HG03342 (cell line): ENCODE measurements around the gene NKD1.
"Not testable (repeated sequence)": the region's sequence is repeated elsewhere in the genome, so short reads cannot be mapped to it uniquely, and the experiment has no call there.

ENCODE experiments used
- ATAC-seq: cut with Tn5 transposase; IDR thresholded peaks from one replicate; pipeline ENCODE4 v1.9.1; 2021; ENCODE audit warnings: mild to moderate bottlenecking, moderate library complexity; ENCODE audit not compliant: unreplicated experiment

The NKD1 gene, protein sequence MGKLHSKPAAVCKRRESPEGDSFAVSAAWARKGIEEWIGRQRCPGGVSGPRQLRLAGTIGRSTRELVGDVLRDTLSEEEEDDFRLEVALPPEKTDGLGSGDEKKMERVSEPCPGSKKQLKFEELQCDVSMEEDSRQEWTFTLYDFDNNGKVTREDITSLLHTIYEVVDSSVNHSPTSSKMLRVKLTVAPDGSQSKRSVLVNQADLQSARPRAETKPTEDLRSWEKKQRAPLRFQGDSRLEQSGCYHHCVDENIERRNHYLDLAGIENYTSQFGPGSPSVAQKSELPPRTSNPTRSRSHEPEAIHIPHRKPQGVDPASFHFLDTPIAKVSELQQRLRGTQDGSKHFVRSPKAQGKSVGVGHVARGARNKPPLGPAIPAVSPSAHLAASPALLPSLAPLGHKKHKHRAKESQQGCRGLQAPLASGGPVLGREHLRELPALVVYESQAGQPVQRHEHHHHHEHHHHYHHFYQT

DNA sequence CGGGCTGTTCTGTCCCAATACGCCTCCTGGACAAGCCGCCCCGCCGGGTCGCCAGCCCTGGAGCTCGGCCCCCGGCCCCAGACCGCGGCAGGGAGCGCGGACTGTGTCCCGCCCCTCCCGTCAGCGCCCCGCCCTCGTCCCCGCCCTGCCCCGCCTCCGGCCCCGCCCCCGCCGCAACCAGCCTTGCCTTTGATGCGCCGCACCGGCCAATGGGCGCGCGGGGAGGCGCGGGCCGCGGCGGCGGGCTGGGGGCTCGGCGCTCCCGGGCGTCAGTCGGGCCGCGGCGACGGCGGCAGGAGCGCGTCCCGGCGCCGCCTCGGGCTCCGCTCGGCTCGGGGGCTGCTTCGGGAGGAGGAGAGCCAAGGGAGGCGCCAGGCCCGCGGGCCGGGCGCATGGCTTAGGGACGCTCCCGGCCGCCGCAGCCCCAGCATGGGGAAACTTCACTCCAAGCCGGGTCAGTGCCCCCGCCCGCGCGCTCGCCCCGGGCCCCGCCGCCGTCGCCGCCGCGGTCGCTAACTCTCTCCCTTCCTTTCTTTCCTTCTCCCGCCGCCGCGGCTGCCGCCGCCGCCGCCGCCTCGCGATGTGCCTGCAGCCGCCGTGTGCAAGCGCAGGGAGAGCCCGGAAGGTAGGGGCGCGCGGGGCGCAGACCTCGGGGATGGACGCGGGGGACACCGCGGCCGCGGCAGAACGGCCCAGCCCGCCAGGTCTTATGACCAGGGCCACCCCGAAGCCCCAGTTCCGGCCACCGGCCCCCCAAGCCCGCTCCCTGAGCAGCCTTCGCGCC is at the start of gene NKD1:
Gene NKD1, plus strand, starts transcription at position 272 of the 784 bp plus-strand sequence. Its CDS starts 158 bp downstream, at position 430.
- ATAC-seq, result peak; percentile 69

DNA sequence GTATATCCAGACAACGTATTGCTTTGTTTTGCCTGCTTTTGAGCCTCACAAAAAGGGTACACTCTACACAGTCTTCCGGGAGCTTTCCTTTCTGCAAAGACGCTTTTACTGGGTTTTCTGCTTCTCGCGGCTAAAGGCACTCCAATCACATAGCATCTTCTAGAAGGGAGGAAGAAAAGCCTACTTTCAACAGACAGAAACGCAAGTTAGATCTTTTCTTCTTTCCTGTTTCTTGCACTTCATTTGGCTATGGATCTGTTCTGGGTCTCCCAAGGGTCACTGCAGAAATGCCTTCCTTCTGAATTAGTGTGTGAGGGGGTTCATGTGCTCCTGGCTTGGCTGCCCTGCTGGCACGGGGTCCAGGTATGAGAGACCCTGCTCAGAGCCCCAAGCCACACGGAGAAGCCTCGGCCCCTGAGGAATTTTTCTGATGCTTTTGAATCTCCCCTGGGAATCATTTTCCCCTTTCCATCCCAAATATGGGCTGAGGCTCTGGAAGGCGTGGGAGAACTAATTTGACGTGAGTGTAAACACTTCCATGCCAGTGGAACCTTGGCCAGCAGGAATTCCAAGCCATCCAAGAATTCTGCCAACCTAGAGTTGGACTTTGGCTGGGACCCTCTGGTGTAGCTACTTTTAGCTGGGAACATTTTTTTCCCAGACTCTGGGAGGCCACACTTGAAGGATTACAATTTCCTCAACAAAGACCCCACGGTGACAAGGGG is 49.6 kb upstream of the NKD1 start:
- ATAC-seq, result no peak

DNA sequence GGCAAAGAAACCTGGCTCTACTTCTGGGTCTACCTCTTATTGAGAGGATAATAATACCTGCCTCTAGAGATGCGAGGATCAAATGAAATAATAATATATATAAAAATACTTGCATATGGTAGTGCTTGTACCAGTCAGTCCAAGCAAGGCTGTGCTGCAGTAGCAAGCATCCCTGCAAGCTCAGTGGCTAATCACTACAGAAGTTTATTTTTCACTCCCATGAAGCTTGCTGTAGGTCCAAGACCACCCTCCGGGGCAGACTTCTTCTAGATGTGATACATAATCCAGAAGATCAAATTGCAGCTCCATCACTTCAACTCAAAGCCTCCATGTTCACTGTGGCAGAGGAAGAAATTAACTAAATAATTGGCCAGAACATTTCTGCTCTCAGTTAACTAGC is 48.9 kb upstream of the NKD1 start:
- ATAC-seq, result no peak

DNA sequence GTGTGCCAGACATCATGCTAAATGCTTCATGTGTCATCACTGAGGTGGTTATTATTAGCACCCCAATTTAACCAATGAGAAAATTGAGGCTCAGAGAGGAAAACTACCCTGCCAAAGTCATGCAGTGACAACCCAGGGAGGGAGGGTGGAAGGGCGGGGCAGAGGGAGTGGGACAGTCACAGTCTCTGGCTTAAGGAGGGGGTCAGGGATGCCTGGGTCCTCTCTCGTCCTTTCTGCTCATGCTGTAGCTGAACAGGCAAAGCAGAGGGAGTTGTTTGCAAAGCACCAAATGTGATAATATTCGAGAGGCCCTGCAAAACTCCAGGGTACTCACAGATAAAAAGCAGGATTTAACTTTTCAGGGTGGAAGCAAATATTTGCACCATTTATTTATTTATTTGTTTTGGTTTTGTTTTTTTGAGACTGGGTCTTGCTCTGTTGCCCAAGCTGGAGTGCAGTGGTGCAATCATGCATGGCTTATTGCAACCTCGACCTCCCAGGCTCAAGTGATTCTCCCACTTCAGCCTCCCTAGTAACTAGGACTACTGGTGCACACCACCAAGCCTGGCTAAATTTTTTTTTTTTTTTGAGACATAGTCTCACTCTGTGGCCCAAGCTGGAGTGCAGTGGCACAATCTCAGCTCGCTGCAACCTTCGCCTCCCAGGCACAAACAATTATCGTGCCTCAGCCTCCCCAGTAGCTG is 47.9 kb upstream of the NKD1 start:
- ATAC-seq, result no peak

DNA sequence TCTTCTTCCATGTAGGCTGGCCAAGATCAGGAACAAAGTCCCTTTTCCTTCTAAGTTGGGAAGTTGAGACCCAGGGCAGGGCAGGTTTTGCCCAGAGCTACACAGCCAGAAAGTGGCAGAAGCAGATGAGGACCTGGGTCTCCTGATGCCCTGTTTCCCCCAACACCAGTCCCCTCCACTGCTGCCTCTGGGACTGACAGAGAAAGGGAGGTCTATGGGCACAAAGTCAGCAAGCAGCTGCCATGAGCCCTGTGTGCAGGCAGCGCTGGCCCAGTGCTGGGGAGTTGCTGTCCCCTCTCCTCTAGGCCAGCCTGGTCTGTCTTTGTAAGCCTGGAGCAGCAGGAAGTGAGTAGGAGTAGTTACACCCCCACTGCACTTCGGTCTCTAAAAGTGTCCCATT is 46.9 kb upstream of the NKD1 start:
- ATAC-seq, result no peak

GRCh38 chr16:50501986-50502615 is 46.1 kb upstream of the NKD1 start:
- ATAC-seq, result no peak

DNA sequence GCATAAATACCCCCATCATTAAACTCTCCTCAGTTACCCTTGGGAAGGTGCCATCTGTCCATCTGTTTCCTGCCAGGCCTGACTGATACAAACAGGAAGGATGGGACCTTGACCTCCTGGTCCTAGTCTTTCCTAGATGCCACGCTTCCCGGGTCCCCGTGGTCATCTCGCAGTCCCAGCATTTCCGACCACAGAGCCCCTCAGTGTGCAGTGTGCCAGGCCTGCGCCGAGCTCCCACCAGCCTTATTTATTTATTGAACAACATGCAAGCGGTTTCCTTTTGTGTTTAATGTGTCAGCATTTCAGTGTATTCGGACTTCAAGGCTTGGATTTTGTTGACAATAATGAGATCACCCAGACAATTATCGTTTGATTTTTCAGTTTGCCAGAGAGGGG is 45.6 kb upstream of the NKD1 start:
- ATAC-seq, result no peak

- ATAC-seq, result not testable (repeated sequence)
These were observed 44.2 kb upstream of the NKD1 start for GRCh38 chr16:50503868-50504531.

GRCh38 chr16:50505115-50505514 is 43.1 kb upstream of the NKD1 start:
- ATAC-seq, result no peak

- no peak for ATAC-seq
These were observed 42.3 kb upstream of the NKD1 start for GRCh38 chr16:50505714-50506542.

GRCh38 chr16:50506543-50506937 is 41.7 kb upstream of the NKD1 start:
- ATAC-seq, result no peak

- ATAC-seq, result no peak
These were observed 40.8 kb upstream of the NKD1 start for GRCh38 chr16:50507397-50507796.

- no peak for ATAC-seq
These were observed 38.5 kb upstream of the NKD1 start for GRCh38 chr16:50509521-50510341.

DNA sequence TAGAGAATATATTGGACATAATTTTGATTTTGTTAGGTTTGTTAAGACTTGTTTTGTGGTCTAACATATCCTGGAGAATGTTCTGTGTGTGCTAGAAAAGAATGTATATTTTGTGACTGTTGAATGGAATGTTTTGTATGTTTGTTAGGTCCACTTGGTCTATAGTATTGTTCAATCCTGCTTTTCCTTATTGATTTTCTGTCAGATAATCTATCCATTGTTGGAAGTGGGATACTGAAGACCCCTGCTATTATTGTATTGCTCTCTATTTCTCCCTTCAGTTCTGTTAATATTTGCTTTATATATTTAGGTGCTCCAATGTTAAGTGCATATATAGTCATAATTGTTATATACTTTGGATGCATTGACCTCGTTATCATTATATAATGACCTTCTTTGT is 33.0 kb upstream of the NKD1 start:
- no peak for ATAC-seq

GRCh38 chr16:50516401-50516800 is 31.8 kb upstream of the NKD1 start:
- ATAC-seq, result no peak

DNA sequence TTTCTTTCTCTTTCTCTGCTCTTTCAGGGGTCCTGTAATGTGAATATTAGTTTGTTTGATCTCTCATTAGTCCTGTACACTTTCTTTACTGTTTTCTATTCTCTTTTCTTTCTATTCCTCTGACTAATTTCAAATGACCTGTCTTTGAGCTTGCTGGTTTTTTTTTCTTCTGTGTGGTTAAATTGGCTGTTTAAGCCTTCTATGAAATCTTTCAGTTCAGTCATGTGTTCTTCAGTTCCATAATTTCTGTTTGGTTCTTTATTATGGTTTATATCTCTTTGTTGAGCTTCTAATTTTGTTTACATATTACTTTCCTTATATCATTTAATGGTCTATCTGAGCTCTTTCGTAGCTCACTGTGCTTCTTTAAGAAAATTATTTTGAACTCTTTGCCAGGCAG is 31.3 kb upstream of the NKD1 start:
- no peak for ATAC-seq

GRCh38 chr16:50517450-50518252 is 30.5 kb upstream of the NKD1 start:
- ATAC-seq, result no peak
